ENCODE results near the gene YPEL1.

- TF ChIP-seq POLR2AphosphoS5 (IDR thresholded peaks at IDR 0.05; ENCODE audit: low read depth, low read length) (no peak), EZH2 (IDR thresholded peaks at IDR 0.05; ENCODE audit: low read depth, low read length, severe bottlenecking) (no peak), EP300 (IDR thresholded peaks at IDR 0.05; ENCODE audit: borderline replicate concordance in 1 of 2, low read depth in 2 of 2, low read length in 2 of 2) (no peak), BACH1 (IDR thresholded peaks at IDR 0.05; ENCODE audit: low read length) (no peak), GABPA (IDR thresholded peaks at IDR 0.05; ENCODE audit: borderline replicate concordance, insufficient read depth, low read length) (no peak), POLR2A (IDR thresholded peaks at IDR 0.05; ENCODE audit: control extremely low read depth in 1 of 2, low read depth in 2 of 2, low read length in 2 of 2) (no peak), JUND (IDR thresholded peaks at IDR 0.05; ENCODE audit: low read length) (no peak), EGR1 (IDR thresholded peaks at IDR 0.05; ENCODE audit: borderline replicate concordance, low read depth, low read length) (no peak), TBP (IDR thresholded peaks at IDR 0.05; ENCODE audit: low read depth, low read length) (no peak), ZNF274 (IDR thresholded peaks at IDR 0.05; ENCODE audit: borderline replicate concordance, extremely low read depth, low read length) (no peak), SP1 (IDR thresholded peaks at IDR 0.05; ENCODE audit: low read depth, low read length) (no peak), ATF3 (IDR thresholded peaks at IDR 0.05; ENCODE audit: insufficient read depth, low read depth, low read length) (no peak)
- TF ChIP-seq, protein P1, sequence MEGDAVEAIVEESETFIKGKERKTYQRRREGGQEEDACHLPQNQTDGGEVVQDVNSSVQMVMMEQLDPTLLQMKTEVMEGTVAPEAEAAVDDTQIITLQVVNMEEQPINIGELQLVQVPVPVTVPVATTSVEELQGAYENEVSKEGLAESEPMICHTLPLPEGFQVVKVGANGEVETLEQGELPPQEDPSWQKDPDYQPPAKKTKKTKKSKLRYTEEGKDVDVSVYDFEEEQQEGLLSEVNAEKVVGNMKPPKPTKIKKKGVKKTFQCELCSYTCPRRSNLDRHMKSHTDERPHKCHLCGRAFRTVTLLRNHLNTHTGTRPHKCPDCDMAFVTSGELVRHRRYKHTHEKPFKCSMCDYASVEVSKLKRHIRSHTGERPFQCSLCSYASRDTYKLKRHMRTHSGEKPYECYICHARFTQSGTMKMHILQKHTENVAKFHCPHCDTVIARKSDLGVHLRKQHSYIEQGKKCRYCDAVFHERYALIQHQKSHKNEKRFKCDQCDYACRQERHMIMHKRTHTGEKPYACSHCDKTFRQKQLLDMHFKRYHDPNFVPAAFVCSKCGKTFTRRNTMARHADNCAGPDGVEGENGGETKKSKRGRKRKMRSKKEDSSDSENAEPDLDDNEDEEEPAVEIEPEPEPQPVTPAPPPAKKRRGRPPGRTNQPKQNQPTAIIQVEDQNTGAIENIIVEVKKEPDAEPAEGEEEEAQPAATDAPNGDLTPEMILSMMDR (IDR thresholded peaks at IDR 0.05; ENCODE audit: control extremely low read depth in 1 of 3, insufficient read depth in 1 of 3, low read depth in 1 of 3, low read length in 3 of 3), result no peak
Measured at GRCh38 chr22:21738966-21739365, 3.4 kb upstream of the YPEL1 start.

Measured in H1 (cell line).